Cardiac fibroblast (primary cell): ENCODE results near the gene TWNK.

Source experiments
- DNase-seq, 2 donors: peaks; one replicate each; pipeline versions ENCODE4 v3.0.0 to v3.0.0-alpha.2; 2010; ENCODE audit warnings: low read depth in 2 of 2
- H3K4me3 ChIP-seq, 2 donors: replicated peaks in 1 of 2; 1 replicate in 1 of 2; 2 replicates in 1 of 2; pipeline ENCODE4 v1.5.1; 2011; ENCODE audit warnings: low read depth in 2 of 2, low read length in 2 of 2, mild to moderate bottlenecking in 2 of 2, moderate library complexity in 1 of 2
- TF ChIP-seq, protein P1 (sequence below): IDR thresholded peaks from one replicate; pipeline ENCODE4 v1.5.1; 2011; ENCODE audit warnings: low read depth, mild to moderate bottlenecking, low read length, inconsistent platforms

Gene TWNK

GRCh38 chr10:100960251-100960650, 27.1 kb upstream of the TWNK start:
- no peak for DNase-seq
- H3K4me3 ChIP-seq, result no peak overlapping the region
- TF ChIP-seq, protein P1, sequence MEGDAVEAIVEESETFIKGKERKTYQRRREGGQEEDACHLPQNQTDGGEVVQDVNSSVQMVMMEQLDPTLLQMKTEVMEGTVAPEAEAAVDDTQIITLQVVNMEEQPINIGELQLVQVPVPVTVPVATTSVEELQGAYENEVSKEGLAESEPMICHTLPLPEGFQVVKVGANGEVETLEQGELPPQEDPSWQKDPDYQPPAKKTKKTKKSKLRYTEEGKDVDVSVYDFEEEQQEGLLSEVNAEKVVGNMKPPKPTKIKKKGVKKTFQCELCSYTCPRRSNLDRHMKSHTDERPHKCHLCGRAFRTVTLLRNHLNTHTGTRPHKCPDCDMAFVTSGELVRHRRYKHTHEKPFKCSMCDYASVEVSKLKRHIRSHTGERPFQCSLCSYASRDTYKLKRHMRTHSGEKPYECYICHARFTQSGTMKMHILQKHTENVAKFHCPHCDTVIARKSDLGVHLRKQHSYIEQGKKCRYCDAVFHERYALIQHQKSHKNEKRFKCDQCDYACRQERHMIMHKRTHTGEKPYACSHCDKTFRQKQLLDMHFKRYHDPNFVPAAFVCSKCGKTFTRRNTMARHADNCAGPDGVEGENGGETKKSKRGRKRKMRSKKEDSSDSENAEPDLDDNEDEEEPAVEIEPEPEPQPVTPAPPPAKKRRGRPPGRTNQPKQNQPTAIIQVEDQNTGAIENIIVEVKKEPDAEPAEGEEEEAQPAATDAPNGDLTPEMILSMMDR, result no peak

DNA sequence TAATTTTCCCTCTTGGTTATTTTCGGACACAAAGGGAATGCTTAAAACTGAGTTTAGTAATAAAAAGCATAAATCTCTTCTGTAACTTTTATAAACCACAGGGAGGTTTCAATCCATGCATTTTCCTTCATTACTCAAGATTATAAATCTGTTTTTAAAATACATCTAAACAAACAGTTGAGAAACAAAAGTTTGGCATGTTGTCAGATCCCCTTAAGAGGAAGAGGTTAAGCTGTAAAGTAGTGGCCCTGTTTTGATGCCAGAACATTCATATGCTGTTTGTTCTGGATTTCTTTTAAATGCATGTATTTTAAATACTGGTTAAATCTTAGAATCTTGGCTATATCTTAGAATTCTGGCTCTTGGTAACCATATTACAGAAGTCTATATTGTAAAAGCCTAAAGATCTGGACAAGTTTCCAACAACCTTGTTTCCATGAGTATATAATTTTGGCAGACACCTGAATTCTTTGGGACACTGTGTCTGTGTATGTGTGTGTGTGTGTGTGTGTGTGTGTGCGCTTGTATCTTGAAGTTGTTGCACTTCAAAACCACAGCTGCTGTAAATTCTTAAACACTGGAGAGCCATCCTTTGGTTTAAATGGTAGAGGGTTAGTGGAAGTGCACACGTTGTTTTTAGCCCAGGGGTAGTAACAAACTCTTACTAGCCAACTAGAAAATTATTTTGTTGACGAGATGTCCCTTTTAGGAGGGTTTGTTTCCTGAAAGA, 24.8 kb upstream of the TWNK start:
- TF ChIP-seq, protein P1, result no peak
- no peak for DNase-seq

DNA sequence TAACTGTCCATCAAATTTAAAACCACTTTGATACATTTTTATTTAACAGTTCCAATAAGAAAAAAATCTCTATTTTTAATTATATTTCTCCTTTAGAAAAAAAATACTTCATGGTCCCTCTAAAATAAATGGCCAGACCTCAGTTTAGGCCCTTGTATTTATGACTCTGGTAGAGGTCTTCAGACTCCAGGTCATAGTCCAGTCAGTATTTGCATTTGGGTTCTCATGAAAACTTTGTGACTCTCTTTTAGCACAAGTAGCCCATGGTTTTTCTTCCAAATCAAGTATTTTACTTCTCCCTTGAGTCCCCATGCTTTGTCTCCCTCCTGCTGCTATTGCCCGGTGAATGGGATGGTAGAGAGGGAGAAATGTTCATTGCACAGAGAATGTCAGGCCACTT, 23.5 kb upstream of the TWNK start:
- H3K4me3 ChIP-seq, result no peak overlapping the region
- DNase-seq, result no peak
- TF ChIP-seq, protein P1, result no peak

More for the DNA sequence above, 24.8 kb upstream of the TWNK start:
- H3K4me3 ChIP-seq, result no peak overlapping the region

DNA sequence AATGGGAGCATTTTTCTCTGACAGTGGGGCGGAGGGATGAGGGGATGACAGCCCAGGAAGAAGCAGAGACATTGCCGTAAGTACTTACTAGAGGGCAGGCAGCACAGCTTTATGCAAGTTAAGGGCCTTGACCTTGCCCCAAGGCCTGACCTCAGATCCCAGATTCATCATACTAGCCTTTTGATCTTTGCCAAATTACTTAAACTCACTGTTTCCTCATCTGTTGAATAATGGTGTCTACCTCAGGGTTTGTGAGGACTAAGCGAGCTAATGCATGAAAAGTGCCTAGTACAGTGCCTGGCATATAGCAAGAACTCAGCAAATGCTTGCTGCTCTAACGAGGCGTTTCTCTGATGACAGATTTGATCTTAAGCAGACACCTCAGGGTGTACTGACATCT, 21.5 kb upstream of the TWNK start:
- TF ChIP-seq, protein P1, result no peak
- DNase-seq, result no peak
- H3K4me3 ChIP-seq, result no peak overlapping the region

- TF ChIP-seq, protein P1, result no peak
- H3K4me3 ChIP-seq, result no peak overlapping the region
- DNase-seq, result no peak
Measured at GRCh38 chr10:100966887-100967286, 20.5 kb upstream of the TWNK start.

GRCh38 chr10:100967332-100967731, 20.0 kb upstream of the TWNK start:
- no peak overlapping the region for H3K4me3 ChIP-seq
- TF ChIP-seq, protein P1, result no peak
- no peak for DNase-seq
